Body of pancreas (tissue), 4 donors: ENCODE data around the gene ZMYND10. TPM values are rescaled to one million over a fixed set of nuclear protein-coding genes. Genes with fewer than 3 reads are reported as not detected.

Experiments
- ATAC-seq: fragments of 150-250 bp; one replicate; pipeline ENCODE4 v1.9.1; 2016
- DNase-seq, 4 donors: peaks; one replicate each; pipeline ENCODE4 v3.0.0-alpha.2; 2019
- H3K27ac ChIP-seq, 4 donors: fragments of 200-600 bp; sonication (generic); 1 replicate in 3 of 4; 2 replicates in 1 of 4; pipeline versions ENCODE4 v1.5.1 to v1.6.1; 2016 to 2019; ENCODE audit warnings: mild to moderate bottlenecking in 1 of 4, mixed read lengths in 1 of 4, moderate library complexity in 1 of 4
- H3K27me3 ChIP-seq, 2 donors: fragments of 200-600 bp; sonication (generic); one replicate each; pipeline ENCODE4 v1.6.0; 2016; ENCODE audit warnings: mild to moderate bottlenecking in 1 of 2
- H3K36me3 ChIP-seq, 2 donors: fragments of 200-600 bp; sonication (generic); replicated peaks in 1 of 2; 2 replicates each; pipeline ENCODE4 v1.5.1; 2016; ENCODE audit warnings: low read depth in 2 of 2; ENCODE audit not compliant: insufficient read depth in 1 of 2
- H3K4me1 ChIP-seq: fragments of 200-600 bp; sonication (generic); one replicate; pipeline ENCODE4 v1.6.0; 2016
- H3K4me3 ChIP-seq, 2 donors: fragments of 200-600 bp; sonication (generic); 1 replicate in 1 of 2; 2 replicates in 1 of 2; pipeline ENCODE4 v1.5.1; 2016 to 2019
- H3K9me3 ChIP-seq, 3 donors: fragments of 200-600 bp; sonication (generic); 1 replicate in 2 of 3; 2 replicates in 1 of 3; pipeline ENCODE4 v1.5.1; 2016
- CTCF ChIP-seq, 7 experiments: fragments of 450-650 bp in 4 of 7; fragments of 200-600 bp in 3 of 7; sonication (generic) in 3 of 7; IDR thresholded peaks; one replicate each; pipeline ENCODE4 v1.5.1; 2016 to 2019; ENCODE audit warnings: antibody characterized with exemption in 7 of 7
- POLR2A ChIP-seq, 3 donors: fragments of 450-650 bp; IDR thresholded peaks; one replicate each; pipeline ENCODE4 v1.6.1; 2016; ENCODE audit warnings: antibody characterized with exemption in 3 of 3, mild to moderate bottlenecking in 2 of 3
- WGBS, 2 donors: methylation state at CpG; one replicate each; pipeline ENCODE4 v1.1.5; 2017; 5-methylcytosine and 5-hydroxymethylcytosine counted together
- intact Hi-C: fragments of 100-400 bp; cut with DNase I; formaldehyde crosslinking; loops from one replicate; pipeline ENCODE4 v1.15.1; 2023
- total RNA-seq, 2 donors: library from RNA; depleted of rRNA; stranded (reverse); fragments of >200 nt; gene quantifications; one replicate each; pipeline ENCODE4 v1.1.0, GENCODE V29; 2016

The ZMYND10 gene
- total RNA-seq, 2 donors from 2014 or later: 1.3 to 2.3 TPM

GRCh38 chr3:50378024-50378423 lies 32.5 kb upstream of the ZMYND10 start:
- 77% methylated on average over 6 of the region's 6 CpGs; no CpG with 5 or more reads in 1 of the 2 donors for WGBS, 2 donors
- no peaks in the 10 kb centered on the region for H3K9me3 ChIP-seq
- no peak overlapping the region for H3K27ac ChIP-seq
- no peak overlapping the region for H3K4me3 ChIP-seq
- intact Hi-C loops: no loop called here
- no peaks in the 10 kb centered on the region for H3K4me1 ChIP-seq
- DNase-seq (no peak), ATAC-seq (no peak)
- no peaks in the 10 kb centered on the region for H3K27me3 ChIP-seq
- TF ChIP-seq CTCF (IDR thresholded peaks at IDR 0.05) (no peak), POLR2A (IDR thresholded peaks at IDR 0.05) (no peak)
- no peaks in the 10 kb centered on the region for H3K36me3 ChIP-seq

- H3K36me3 ChIP-seq: no peaks in the 10 kb centered on the region
- H3K4me1 ChIP-seq: no peaks in the 10 kb centered on the region
- 64 to 68% methylated on average over 4 to 7 of the region's 7 CpGs for WGBS, 2 donors
- TF ChIP-seq POLR2A (IDR thresholded peaks at IDR 0.05): no peak
- TF ChIP-seq CTCF (IDR thresholded peaks at IDR 0.05): no peak
- no peak overlapping the region for H3K4me3 ChIP-seq
- no peaks in the 10 kb centered on the region for H3K9me3 ChIP-seq
- no peak for DNase-seq
- intact Hi-C loops: no loop called here
- no peaks in the 10 kb centered on the region for H3K27me3 ChIP-seq
- no peak overlapping the region for H3K27ac ChIP-seq
- no peak for ATAC-seq
Measured at GRCh38 chr3:50375258-50375931, 29.9 kb upstream of the ZMYND10 start.

- H3K36me3 ChIP-seq: no peaks in the 10 kb centered on the region
- no peaks in the 10 kb centered on the region for H3K27me3 ChIP-seq
- H3K27ac ChIP-seq: no peak overlapping the region
- H3K4me3 ChIP-seq: no peak overlapping the region
- TF ChIP-seq POLR2A (IDR thresholded peaks at IDR 0.05): no peak
- no peak for TF ChIP-seq CTCF (IDR thresholded peaks at IDR 0.05)
- H3K9me3 ChIP-seq: no peaks in the 10 kb centered on the region
- WGBS, 2 donors: 73 to 78% methylated on average over 15 to 22 of the region's 22 CpGs
- intact Hi-C loops: no loop called here
- ATAC-seq (no peak), DNase-seq (no peak)
- H3K4me1 ChIP-seq: no peaks in the 10 kb centered on the region
Measured at GRCh38 chr3:50374363-50375257, 29.1 kb upstream of the ZMYND10 start.

GRCh38 chr3:50373146-50374051 lies 27.9 kb upstream of the ZMYND10 start:
- no peak overlapping the region for H3K4me3 ChIP-seq
- DNase-seq (no peak), ATAC-seq (no peak)
- intact Hi-C loops: no loop called here
- no peak for TF ChIP-seq POLR2A (IDR thresholded peaks at IDR 0.05)
- no peak for TF ChIP-seq CTCF (IDR thresholded peaks at IDR 0.05)
- 45 to 48% methylated on average over 11 to 12 of the region's 12 CpGs for WGBS, 2 donors
- H3K27ac ChIP-seq: no peak overlapping the region
- no peaks in the 10 kb centered on the region for H3K27me3 ChIP-seq
- no peaks in the 10 kb centered on the region for H3K9me3 ChIP-seq
- no peaks in the 10 kb centered on the region for H3K4me1 ChIP-seq
- H3K36me3 ChIP-seq: no peaks in the 10 kb centered on the region
